HG02870 (cell line): ENCODE data around the gene ZXDA.
"Not testable (repeated sequence)": the region's sequence is repeated elsewhere in the genome, so short reads cannot be mapped to it uniquely, and the experiment has no call there.

Experiments
- ATAC-seq: cut with Tn5 transposase; IDR thresholded peaks from one replicate; pipeline ENCODE4 v1.9.1; 2021; ENCODE audit warnings: mild to moderate bottlenecking, moderate library complexity; ENCODE audit not compliant: unreplicated experiment

Gene ZXDA, protein sequence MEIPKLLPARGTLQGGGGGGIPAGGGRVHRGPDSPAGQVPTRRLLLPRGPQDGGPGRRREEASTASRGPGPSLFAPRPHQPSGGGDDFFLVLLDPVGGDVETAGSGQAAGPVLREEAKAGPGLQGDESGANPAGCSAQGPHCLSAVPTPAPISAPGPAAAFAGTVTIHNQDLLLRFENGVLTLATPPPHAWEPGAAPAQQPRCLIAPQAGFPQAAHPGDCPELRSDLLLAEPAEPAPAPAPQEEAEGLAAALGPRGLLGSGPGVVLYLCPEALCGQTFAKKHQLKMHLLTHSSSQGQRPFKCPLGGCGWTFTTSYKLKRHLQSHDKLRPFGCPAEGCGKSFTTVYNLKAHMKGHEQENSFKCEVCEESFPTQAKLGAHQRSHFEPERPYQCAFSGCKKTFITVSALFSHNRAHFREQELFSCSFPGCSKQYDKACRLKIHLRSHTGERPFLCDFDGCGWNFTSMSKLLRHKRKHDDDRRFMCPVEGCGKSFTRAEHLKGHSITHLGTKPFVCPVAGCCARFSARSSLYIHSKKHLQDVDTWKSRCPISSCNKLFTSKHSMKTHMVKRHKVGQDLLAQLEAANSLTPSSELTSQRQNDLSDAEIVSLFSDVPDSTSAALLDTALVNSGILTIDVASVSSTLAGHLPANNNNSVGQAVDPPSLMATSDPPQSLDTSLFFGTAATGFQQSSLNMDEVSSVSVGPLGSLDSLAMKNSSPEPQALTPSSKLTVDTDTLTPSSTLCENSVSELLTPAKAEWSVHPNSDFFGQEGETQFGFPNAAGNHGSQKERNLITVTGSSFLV

GRCh38 chrX:57910287-57910912, at the start of gene ZXDA:
ZXDA (minus strand) TSS chrX:57910458; CDS start chrX:57910420, 38 bp downstream.
- ATAC-seq = peak; percentile 59

DNA sequence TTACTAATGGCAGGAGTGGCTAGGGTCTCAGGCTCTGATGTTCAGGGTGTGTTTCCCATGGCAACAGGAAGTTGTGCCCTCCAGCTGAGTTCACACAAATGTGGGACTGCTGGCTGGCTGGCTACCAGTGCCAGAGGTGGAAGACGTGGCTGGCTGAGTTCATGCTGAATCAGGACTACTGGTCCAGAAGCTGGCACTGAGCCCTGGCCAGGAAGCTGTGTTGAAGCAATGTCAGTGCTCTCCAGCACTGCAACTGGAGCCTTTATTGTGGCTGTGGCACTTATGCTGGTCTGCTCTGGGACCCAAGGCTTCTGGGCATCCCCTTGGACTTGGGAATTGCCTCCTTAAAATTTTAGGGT, 42.0 kb upstream of the ZXDA start:
- ATAC-seq = no peak

DNA sequence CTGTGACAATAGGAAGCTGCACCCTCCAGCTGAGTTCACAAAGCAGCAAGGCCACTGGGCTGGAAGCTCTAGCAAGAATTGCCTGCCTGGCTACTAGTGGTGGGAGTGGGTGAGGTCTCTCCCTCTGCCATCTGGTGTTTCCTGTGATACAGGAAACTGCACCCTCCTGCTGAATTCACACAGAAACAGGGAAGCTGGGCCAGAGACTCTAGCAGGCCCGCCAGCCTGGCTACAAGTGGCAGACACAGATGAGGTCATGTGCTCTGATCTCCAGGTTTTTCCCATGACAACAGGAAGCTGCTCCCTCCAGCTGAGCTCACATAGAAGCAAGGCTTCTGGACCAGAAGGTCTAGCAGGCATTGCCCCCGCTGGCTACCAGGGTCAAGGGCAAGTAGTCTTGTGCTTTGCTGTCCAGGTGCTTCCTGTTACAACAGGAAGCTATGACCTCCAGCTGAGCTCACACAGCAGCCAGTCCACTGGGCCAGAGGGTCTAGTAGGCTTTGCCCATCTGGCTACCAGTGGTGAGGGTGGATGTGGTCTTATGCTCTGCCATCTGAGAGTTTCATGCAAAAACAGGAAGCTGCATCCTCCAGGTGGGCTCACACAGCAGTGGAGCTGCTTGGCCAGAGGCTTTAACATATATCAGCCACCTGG, 41.5 kb upstream of the ZXDA start:
- ATAC-seq = no peak

- ATAC-seq = no peak
Observed at GRCh38 chrX:57933321-57933720, 23.1 kb upstream of the ZXDA start.

- no peak for ATAC-seq
Observed at GRCh38 chrX:57932266-57932665, 22.0 kb upstream of the ZXDA start.

DNA sequence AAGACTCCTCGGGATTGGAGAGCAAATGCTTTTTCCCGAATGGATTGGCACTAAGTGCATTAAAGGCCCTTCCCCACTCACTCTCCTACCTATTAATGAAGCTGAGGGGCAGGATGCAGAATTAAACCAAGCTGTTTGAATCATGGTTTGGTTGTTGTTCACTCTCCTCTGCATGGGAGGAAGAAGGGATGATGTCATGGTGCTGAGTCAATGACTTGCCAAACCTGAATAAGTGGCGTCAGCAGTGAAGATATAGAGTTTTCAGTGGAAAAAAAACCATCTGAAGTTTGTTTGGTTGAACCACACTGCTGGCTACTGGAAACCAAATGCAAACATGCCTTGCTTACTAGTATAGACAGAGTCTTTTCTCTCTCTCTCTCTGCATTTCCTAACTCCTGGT, 19.8 kb upstream of the ZXDA start:
- ATAC-seq = no peak

DNA sequence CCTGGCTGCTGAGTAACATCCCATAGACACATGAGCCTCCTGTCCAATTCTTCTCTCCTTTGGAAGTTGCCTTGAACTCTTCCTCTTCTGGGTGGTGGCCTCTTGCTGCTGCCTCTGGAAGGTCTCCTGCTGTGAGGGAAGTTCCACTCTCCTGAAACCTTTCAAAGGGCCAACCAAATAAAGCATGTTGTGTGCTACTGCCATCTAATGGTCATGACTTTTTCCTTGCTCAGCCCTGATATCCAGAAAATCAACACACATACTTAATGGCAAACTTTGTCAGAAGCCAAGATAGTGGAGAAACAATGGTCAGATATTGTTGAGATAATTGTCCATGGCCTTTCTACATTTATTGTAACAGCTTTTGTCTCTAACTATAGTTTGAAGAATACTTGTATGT, 19.1 kb upstream of the ZXDA start:
- ATAC-seq = peak; percentile 68

DNA sequence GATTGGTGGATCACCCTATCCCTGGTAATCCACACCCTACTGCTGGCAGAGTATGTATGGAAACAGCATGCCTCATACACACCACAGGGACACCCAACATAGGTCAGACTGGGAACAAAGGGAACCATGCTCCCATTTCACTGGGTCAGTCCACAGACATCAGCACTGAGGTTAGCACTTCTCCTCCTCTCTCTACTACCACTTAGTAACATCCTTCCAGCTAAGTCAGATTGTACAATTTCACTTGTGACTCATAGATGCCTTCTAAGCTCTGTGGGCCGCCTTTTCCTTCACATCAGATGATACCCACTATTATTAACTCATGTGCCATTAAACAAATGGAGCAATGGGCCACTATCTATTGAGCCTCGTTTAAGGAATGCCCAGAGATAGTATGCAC, 15.5 kb upstream of the ZXDA start:
- no peak for ATAC-seq

DNA sequence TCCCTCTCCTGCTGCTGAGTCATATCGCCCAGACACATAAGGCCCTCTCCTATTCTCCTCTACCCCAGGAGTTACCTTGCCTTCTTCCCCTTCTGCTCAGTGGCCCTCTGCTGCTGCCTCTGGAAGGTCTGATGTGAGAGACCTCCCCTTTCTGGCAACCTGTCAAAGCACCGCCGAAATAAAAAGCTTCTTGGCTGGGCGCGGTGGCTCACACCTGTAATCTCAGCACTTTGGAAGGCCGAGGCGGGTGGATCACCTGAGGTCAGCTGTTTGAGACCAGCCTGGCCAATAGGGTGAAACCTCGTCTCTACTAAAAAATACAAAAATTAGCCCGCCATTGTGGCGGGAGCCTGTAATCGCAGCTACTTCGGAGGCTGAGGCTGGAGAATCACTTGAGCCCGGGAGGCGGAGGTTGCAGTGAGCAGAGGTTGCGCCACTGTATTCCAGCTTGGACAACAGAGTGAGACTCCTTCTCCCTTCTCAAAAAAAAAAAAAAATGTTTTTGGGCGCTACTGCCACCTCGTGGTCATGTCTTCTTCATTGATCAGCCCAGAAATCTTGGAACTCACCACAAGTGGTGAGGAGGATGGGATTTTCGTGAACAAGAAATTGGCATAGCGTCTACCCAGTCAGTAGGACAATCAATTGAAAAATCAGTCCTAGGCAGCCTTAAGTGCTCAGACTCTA, 8.6 kb upstream of the ZXDA start:
- peak; percentile 41 for ATAC-seq

- no peak for ATAC-seq
Observed at GRCh38 chrX:57915680-57916079, 5.4 kb upstream of the ZXDA start.

- ATAC-seq = peak; percentile 73
Observed at GRCh38 chrX:57909595-57910286, 517 bp downstream of the ZXDA start.

DNA sequence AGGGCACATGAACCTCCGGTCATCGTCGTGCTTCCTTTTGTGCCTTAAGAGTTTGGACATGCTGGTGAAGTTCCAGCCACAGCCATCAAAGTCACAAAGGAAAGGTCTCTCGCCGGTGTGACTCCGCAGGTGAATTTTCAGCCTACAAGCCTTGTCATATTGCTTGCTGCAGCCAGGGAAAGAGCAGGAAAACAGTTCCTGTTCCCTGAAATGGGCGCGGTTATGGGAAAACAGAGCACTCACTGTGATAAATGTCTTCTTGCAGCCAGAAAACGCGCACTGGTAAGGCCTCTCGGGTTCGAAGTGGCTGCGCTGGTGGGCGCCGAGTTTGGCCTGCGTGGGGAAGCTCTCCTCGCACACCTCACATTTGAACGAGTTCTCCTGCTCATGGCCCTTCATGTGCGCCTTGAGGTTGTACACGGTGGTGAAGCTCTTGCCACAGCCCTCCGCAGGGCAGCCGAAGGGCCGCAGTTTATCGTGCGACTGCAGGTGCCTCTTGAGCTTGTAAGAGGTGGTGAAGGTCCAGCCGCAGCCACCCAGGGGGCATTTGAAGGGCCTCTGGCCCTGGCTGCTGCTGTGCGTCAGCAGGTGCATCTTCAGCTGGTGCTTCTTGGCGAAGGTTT, 1.2 kb downstream of the ZXDA start:
- not testable (repeated sequence) for ATAC-seq

- ATAC-seq = no peak
Observed at GRCh38 chrX:57906790-57907189, 3.5 kb downstream of the ZXDA start.

DNA sequence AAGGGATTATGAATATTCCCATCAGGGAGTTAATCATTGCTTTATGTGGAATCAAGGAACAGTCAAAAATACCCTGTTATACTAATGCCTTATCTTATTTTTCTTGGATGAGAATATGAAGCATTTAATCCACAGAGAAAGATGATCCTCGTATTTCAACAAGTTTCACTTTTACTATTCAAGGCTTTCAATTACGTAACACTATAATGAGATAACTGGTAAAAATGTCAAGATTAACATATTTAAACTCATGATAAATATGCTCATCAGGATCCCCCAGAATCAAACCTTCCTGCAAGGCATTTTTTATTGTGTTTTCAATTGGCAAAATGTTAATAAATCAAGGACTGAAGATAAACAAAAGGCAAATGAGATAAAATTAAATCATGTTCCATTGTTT, 5.1 kb downstream of the ZXDA start:
- ATAC-seq = no peak

GRCh38 chrX:57904176-57904880, 5.9 kb downstream of the ZXDA start:
- ATAC-seq = no peak

GRCh38 chrX:57902633-57903032, 7.6 kb downstream of the ZXDA start:
- ATAC-seq = no peak

DNA sequence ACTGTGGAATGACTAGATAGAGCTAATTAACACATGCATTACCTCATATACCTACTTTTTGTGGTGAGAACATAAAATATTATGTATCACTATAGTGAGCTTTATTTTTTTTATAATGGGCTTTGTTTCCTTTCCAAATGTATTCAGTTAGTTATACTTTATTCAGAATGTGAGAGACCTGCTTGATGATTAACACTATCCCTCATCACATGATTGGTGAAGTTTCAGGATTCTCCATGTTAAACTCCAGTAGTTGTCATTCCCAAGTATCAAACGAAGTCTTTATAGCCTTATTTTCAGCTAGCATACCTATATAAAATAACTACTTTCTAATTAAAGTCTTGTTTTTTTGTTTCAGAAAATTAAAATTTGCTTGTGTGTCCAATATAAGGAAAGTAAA, 8.8 kb downstream of the ZXDA start:
- no peak for ATAC-seq

DNA sequence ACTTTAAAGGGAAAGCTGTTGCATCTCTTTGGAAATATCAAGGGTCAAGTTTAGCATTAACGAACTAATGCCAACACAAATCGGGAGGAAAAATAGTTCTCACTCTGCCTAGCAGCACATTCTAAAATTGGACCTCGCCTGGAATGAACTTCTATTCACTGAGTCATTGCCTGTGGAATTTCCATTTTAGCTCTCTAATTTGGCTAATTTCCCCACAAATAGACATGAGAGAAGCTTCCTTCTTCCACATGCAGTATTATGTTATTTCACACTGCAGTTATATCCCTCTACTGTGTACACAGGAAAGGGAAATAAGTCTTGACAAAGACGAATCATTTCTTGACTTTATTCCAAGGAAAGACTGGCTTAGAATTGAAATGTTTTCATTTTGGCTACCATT, 9.3 kb downstream of the ZXDA start:
- no peak for ATAC-seq

DNA sequence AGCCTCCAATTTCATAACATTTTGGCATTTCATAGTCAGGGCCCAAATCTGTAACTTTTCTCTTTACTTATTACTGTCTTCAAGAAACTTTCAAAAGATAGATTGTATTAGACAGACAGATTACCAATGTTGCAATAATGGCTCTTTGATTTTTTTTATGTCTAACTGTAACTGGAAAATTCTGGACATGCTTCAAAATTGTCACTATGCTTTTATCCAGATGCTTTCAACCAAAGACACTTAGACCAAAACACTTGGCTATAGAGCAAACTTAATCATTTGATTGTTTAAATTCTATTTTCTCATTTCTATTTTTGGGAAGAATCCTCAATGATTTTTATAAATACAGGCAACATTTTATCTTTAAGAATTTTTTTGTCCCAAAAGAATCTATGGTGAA, 10.4 kb downstream of the ZXDA start:
- ATAC-seq = no peak
